Parathyroid adenoma (tissue), 2 donors: ENCODE data around the gene MARCHF2.

Experiments
- H2AFZ ChIP-seq: fragments of 300-600 bp; sonication (generic); one replicate; pipeline ENCODE4 v1.7.0; 2017; ENCODE audit warnings: antibody characterized with exemption, mild to moderate bottlenecking
- H3K27ac ChIP-seq: fragments of 300-600 bp; sonication (generic); one replicate; pipeline ENCODE4 v1.7.0; 2017
- H3K27me3 ChIP-seq: fragments of 300-600 bp; sonication (generic); one replicate; pipeline ENCODE4 v1.7.0; 2017; ENCODE audit warnings: low read length; ENCODE audit not compliant: control insufficient read depth, insufficient read depth
- H3K36me3 ChIP-seq: fragments of 300-600 bp; sonication (generic); one replicate; pipeline ENCODE4 v1.7.0; 2017; ENCODE audit warnings: low read length; ENCODE audit not compliant: control insufficient read depth, insufficient read depth
- H3K4me1 ChIP-seq: fragments of 300-600 bp; sonication (generic); one replicate; pipeline ENCODE4 v1.7.0; 2017; ENCODE audit warnings: control low read depth
- H3K4me2 ChIP-seq: fragments of 300-600 bp; sonication (generic); one replicate; pipeline ENCODE4 v1.7.0; 2017; ENCODE audit warnings: low read length
- H3K4me3 ChIP-seq: fragments of 300-600 bp; sonication (generic); one replicate; pipeline ENCODE4 v1.7.0; 2017; ENCODE audit warnings: low read depth, low read length
- H3K79me2 ChIP-seq: fragments of 300-600 bp; sonication (generic); one replicate; pipeline ENCODE4 v1.7.0; 2017; ENCODE audit warnings: control low read depth
- H3K9ac ChIP-seq: fragments of 300-600 bp; sonication (generic); one replicate; pipeline ENCODE4 v1.7.0; 2017; ENCODE audit warnings: mild to moderate bottlenecking
- H3K9me3 ChIP-seq: fragments of 300-600 bp; sonication (generic); one replicate; pipeline ENCODE4 v1.7.0; 2017; ENCODE audit warnings: low read length; ENCODE audit not compliant: control insufficient read depth
- CTCF ChIP-seq: fragments of 300-600 bp; sonication (generic); IDR thresholded peaks from one replicate; pipeline ENCODE4 v1.7.0; 2017; ENCODE audit warnings: antibody characterized with exemption, mild to moderate bottlenecking
- donor health status: primary hyperparathyroidism.

Gene MARCHF2

GRCh38 chr19:8445488-8446001 is 32.4 kb downstream of the MARCHF2 start:
- peaks cover 46% of the 10 kb centered on the region for H3K79me2 ChIP-seq
- peaks cover 10% of the 10 kb centered on the region for H3K4me1 ChIP-seq
- H2AFZ ChIP-seq, result peak overlapping the region; percentile 93
- H3K4me2 ChIP-seq, result peak overlapping the region; percentile 79
- peak overlapping the region; percentile 96 for H3K27ac ChIP-seq
- no peak for TF ChIP-seq CTCF
- H3K4me3 ChIP-seq, result peak overlapping the region; percentile 91
- no peaks in the 10 kb centered on the region for H3K36me3 ChIP-seq
- no peaks in the 10 kb centered on the region for H3K27me3 ChIP-seq
- peak overlapping the region; percentile 98 for H3K9ac ChIP-seq
- H3K9me3 ChIP-seq, result no peaks in the 10 kb centered on the region

GRCh38 chr19:8446061-8446709 is 33.1 kb downstream of the MARCHF2 start:
- Histone ChIP-seq H3K9ac (no peak overlapping the region), H3K4me1 (peaks cover 10% of the 10 kb centered on the region), H2AFZ (no peak overlapping the region), H3K4me2 (peak overlapping the region; percentile 79), H3K4me3 (peak overlapping the region; percentile 91), H3K27ac (peak overlapping the region; percentile 96), H3K36me3 (no peaks in the 10 kb centered on the region), H3K27me3 (no peaks in the 10 kb centered on the region), H3K79me2 (peaks cover 52% of the 10 kb centered on the region), H3K9me3 (no peaks in the 10 kb centered on the region)
- no peak for TF ChIP-seq CTCF

- TF ChIP-seq CTCF, result no peak
- peak overlapping the region; percentile 27 for H3K4me2 ChIP-seq
- H3K79me2 ChIP-seq, result peaks cover 86% of the 10 kb centered on the region
- H3K9ac ChIP-seq, result no peak overlapping the region
- H3K27ac ChIP-seq, result no peak overlapping the region
- H2AFZ ChIP-seq, result no peak overlapping the region
- no peaks in the 10 kb centered on the region for H3K36me3 ChIP-seq
- H3K4me1 ChIP-seq, result peaks cover 37% of the 10 kb centered on the region
- no peaks in the 10 kb centered on the region for H3K9me3 ChIP-seq
- no peak overlapping the region for H3K4me3 ChIP-seq
- no peaks in the 10 kb centered on the region for H3K27me3 ChIP-seq
Measured at GRCh38 chr19:8449830-8450229, 36.7 kb downstream of the MARCHF2 start.

GRCh38 chr19:8451377-8451776 is 38.3 kb downstream of the MARCHF2 start:
- Histone ChIP-seq H3K79me2 (peaks cover 82% of the 10 kb centered on the region), H3K4me2 (no peak overlapping the region), H3K36me3 (no peaks in the 10 kb centered on the region), H3K4me1 (peaks cover 42% of the 10 kb centered on the region), H3K27me3 (no peaks in the 10 kb centered on the region), H3K27ac (no peak overlapping the region), H2AFZ (no peak overlapping the region), H3K9me3 (no peaks in the 10 kb centered on the region), H3K4me3 (no peak overlapping the region), H3K9ac (no peak overlapping the region)
- TF ChIP-seq CTCF, result no peak

- no peak overlapping the region for H2AFZ ChIP-seq
- H3K9ac ChIP-seq, result no peak overlapping the region
- no peak overlapping the region for H3K4me2 ChIP-seq
- H3K27me3 ChIP-seq, result no peaks in the 10 kb centered on the region
- no peaks in the 10 kb centered on the region for H3K36me3 ChIP-seq
- peaks cover 44% of the 10 kb centered on the region for H3K4me1 ChIP-seq
- H3K27ac ChIP-seq, result no peak overlapping the region
- H3K4me3 ChIP-seq, result no peak overlapping the region
- peaks cover 82% of the 10 kb centered on the region for H3K79me2 ChIP-seq
- no peaks in the 10 kb centered on the region for H3K9me3 ChIP-seq
- no peak for TF ChIP-seq CTCF
Measured at GRCh38 chr19:8451885-8452284, 38.8 kb downstream of the MARCHF2 start.
